Measurements from ENCODE around the gene STARD9. TPM values are rescaled to one million over a fixed set of nuclear protein-coding genes. Genes with fewer than 3 reads are reported as not detected.
A peak's percentile ranks its signal among the peaks of the same experiment; 100 is the strongest.

The STARD9 gene
- total and polyA plus RNA-seq, 4 donors: 2.4 to 27.6 (median 10.8) TPM

DNA sequence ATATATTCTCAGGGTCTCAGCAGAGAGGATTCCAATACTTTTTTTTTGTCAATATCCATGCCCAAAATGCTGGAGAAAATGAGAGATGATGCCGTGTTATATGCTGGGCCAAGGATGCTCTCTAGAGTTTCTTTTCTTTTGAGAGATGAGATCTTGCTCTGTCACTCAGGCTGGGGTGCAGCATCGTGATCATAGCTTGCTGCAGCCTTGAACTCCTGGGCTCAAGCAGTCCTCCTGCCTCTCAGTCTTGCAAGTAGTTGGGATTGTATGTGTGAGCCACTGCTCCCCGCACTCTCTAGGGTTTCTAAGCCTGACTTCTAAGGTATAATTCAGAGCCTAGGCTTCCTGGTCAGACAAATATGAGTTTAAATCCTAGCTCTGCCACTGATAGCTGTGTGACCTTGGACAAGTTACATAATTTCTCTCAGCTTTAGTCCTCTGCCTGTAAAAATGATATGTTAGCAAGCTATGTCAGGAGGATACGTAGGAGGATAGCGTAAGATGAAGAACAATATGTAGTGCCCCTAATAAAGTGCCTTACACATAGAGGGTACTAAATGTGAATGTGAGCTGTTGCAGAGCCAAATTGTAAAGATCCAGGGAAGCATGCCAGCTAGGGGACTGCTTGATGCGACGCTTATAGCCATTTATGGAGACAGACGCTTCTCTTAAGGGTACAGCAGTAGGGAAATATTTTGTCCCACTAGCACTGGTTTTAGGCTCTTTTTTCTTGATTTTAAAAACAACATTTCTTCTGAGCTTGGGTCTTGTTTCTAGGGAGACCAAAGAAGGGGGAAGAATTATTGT is 7.4 kb downstream of the STARD9 start:
- H3K9ac ChIP-seq (ENCODE audit: insufficient read depth in 1 of 2, low read length in 2 of 2): no peak overlapping the region
- H3K9me3 ChIP-seq (ENCODE audit: control insufficient read depth in 4 of 4, insufficient read depth in 3 of 4, low read length in 3 of 4): peaks cover 0 to 1% (median 0%) of the 10 kb centered on the region in 4 donors
- H3K4me1 ChIP-seq (ENCODE audit: control insufficient read depth in 5 of 5, insufficient read depth in 5 of 5, low read length in 5 of 5): peaks cover 0 to 35% (median 7%) of the 10 kb centered on the region in 5 donors
- TF ChIP-seq, protein P1, sequence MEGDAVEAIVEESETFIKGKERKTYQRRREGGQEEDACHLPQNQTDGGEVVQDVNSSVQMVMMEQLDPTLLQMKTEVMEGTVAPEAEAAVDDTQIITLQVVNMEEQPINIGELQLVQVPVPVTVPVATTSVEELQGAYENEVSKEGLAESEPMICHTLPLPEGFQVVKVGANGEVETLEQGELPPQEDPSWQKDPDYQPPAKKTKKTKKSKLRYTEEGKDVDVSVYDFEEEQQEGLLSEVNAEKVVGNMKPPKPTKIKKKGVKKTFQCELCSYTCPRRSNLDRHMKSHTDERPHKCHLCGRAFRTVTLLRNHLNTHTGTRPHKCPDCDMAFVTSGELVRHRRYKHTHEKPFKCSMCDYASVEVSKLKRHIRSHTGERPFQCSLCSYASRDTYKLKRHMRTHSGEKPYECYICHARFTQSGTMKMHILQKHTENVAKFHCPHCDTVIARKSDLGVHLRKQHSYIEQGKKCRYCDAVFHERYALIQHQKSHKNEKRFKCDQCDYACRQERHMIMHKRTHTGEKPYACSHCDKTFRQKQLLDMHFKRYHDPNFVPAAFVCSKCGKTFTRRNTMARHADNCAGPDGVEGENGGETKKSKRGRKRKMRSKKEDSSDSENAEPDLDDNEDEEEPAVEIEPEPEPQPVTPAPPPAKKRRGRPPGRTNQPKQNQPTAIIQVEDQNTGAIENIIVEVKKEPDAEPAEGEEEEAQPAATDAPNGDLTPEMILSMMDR (IDR thresholded peaks at IDR 0.05; ENCODE audit: control extremely low read depth, extremely low read depth): no peak
- ATAC-seq (ENCODE audit: insufficient read depth, low FRiP score) (no peak), DNase-seq (peak in 2 of 3 donors; percentile 50 to 56)
- H3K27ac ChIP-seq (ENCODE audit: low read depth in 1 of 2, low read length in 1 of 2): peak overlapping the region in 1 of 2 donors; percentile 59
- H3K36me3 ChIP-seq (ENCODE audit: control insufficient read depth in 4 of 4, insufficient read depth in 4 of 4, low read length in 4 of 4): peaks cover 0 to 6% (median 2%) of the 10 kb centered on the region in 4 donors
- H3K4me3 ChIP-seq: no peak overlapping the region
- H3K27me3 ChIP-seq (ENCODE audit: control insufficient read depth in 3 of 3, insufficient read depth in 3 of 3, low read length in 2 of 3): no peaks in the 10 kb centered on the region
- 85 to 88% methylated on average over 8 of the region's 8 CpGs for WGBS, 2 donors

DNA sequence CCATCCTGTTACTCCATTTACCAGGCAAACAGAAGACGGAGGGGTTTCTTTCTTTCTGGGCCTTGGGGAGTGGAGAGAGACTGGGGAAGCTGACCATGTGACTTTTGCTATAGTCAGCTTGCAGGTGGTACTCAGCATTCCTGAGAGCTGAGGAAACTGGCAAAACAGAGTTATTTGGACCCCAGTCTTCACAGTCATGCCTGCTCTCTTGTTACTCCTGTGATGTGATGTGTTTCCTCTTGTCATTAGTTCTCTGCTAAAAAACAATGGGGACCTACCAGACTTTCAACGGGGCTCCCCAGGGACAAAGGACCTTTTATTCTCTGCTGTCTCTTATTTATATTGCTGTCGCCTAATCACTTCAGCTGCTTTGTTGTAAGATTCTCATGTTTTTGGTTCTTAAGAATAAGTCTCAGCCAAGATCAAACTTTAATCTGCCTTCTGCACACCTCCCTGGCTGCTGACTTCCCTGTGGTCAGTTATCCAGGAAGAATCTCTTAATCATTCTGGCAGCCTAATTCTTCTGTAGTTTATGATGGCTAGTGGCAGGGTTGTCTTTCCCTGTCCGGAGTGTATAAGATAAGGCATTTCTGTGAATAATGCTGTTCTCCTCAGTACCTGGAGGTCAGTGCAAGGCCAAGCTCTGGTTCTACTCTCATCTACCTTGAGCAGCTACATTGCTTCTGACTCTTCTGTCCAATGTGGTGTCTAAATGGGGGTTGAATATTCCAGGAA is 8.8 kb downstream of the STARD9 start:
- peak; percentile 49 to 75 (median 56) for DNase-seq
- ATAC-seq (ENCODE audit: insufficient read depth, low FRiP score): no peak
- no peak overlapping the region for H3K4me3 ChIP-seq
- peaks cover 0 to 31% (median 7%) of the 10 kb centered on the region in 5 donors for H3K4me1 ChIP-seq (ENCODE audit: control insufficient read depth in 5 of 5, insufficient read depth in 5 of 5, low read length in 5 of 5)
- peaks cover 0 to 1% (median 0%) of the 10 kb centered on the region in 4 donors for H3K9me3 ChIP-seq (ENCODE audit: control insufficient read depth in 4 of 4, insufficient read depth in 3 of 4, low read length in 3 of 4)
- 38 to 39% methylated on average over 4 of the region's 4 CpGs for WGBS, 2 donors
- H3K27ac ChIP-seq (ENCODE audit: low read depth in 1 of 2, low read length in 1 of 2): peak overlapping the region; percentile 59 to 65
- peaks cover 0 to 6% (median 2%) of the 10 kb centered on the region in 4 donors for H3K36me3 ChIP-seq (ENCODE audit: control insufficient read depth in 4 of 4, insufficient read depth in 4 of 4, low read length in 4 of 4)
- H3K9ac ChIP-seq (ENCODE audit: insufficient read depth in 1 of 2, low read length in 2 of 2): peak overlapping the region in 1 of 2 donors; percentile 13
- TF ChIP-seq, protein P1 (IDR thresholded peaks at IDR 0.05; ENCODE audit: control extremely low read depth, extremely low read depth): no peak
- H3K27me3 ChIP-seq (ENCODE audit: control insufficient read depth in 3 of 3, insufficient read depth in 3 of 3, low read length in 2 of 3): no peaks in the 10 kb centered on the region

DNA sequence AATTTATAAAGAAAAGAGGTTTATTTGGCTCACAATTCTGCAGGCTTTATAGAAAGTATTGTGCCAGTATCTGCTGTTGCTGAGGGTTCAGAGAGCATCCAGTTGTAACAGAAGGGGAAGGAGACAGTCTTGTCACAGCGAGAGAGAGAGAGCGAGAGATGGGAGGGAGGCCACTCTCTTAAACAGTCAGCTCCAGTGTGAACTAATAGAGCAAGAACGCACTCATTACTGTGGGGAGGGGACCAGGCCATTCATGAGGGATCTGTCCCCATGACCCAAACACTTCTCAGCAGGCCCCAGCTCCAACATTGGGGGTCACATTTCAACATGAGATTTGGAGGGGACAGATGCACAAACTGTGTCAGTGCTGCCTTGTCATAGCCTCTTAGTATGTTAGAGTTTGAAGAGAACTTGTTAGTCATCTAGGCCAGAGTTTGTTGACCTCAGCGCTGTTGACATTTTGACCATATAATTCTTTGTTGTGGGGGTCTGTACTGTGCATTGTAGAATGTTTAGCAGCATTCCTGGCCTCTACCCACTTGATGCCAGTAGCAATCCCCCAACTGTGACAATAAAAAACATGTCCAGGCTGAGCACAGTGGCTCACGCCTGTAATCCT is 15.3 kb downstream of the STARD9 start:
- TF ChIP-seq, protein P1 (IDR thresholded peaks at IDR 0.05; ENCODE audit: control extremely low read depth, extremely low read depth): no peak
- no peaks in the 10 kb centered on the region for H3K27me3 ChIP-seq (ENCODE audit: control insufficient read depth in 3 of 3, insufficient read depth in 3 of 3, low read length in 2 of 3)
- DNase-seq (no peak), ATAC-seq (ENCODE audit: insufficient read depth, low FRiP score) (no peak)
- peaks cover under 1 to 18% (median 4%) of the 10 kb centered on the region in 5 donors for H3K4me1 ChIP-seq (ENCODE audit: control insufficient read depth in 5 of 5, insufficient read depth in 5 of 5, low read length in 5 of 5)
- no peak overlapping the region for H3K4me3 ChIP-seq
- H3K9ac ChIP-seq (ENCODE audit: insufficient read depth in 1 of 2, low read length in 2 of 2): no peak overlapping the region
- peaks cover 0 to 8% (median 4%) of the 10 kb centered on the region in 4 donors for H3K36me3 ChIP-seq (ENCODE audit: control insufficient read depth in 4 of 4, insufficient read depth in 4 of 4, low read length in 4 of 4)
- 92 to 96% methylated on average over 5 of the region's 5 CpGs for WGBS, 2 donors
- H3K27ac ChIP-seq (ENCODE audit: low read depth in 1 of 2, low read length in 1 of 2): no peak overlapping the region
- H3K9me3 ChIP-seq (ENCODE audit: control insufficient read depth in 4 of 4, insufficient read depth in 3 of 4, low read length in 3 of 4): peaks cover 0 to 1% (median 0%) of the 10 kb centered on the region in 4 donors

All from lung (tissue), 12 donors.